CD4-positive, alpha-beta T cell treated with Interleukin-4 for 4 hours (primary cell): ENCODE measurements around the gene MIA2.
A peak's percentile ranks its signal among the peaks of the same experiment; 100 is the strongest.

Experiments
- DNase-seq: peaks from one replicate; pipeline ENCODE4 v3.0.0-alpha.2; 2020

Gene MIA2

GRCh38 chr14:39398382-39398781 is 164.7 kb downstream of the MIA2 start:
- no peak for DNase-seq

GRCh38 chr14:39406560-39406959 is 172.8 kb downstream of the MIA2 start:
- no peak for DNase-seq

DNA sequence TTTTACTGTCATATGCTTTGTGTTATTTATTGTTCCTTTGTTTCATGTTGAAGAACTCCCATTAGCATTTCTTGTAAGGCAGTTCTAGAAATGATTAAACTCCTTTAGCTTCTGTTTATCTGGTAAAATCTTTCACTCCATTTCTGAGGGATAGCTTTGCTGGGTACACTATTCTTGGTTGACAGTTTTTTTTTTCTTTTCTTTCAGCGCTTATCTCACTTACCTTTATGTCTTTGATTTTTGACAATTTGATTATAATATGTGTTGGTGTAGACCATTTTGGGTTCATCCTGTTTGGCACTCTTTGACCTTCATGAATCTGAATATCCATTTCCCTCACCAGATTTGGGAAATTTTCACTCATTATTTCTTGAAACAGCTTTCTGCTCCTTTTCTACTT is 182.4 kb downstream of the MIA2 start:
- DNase-seq = no peak

- DNase-seq = no peak
Observed at GRCh38 chr14:39417014-39417413, 183.3 kb downstream of the MIA2 start.

GRCh38 chr14:39419272-39419671 is 185.6 kb downstream of the MIA2 start:
- no peak for DNase-seq

- no peak for DNase-seq
Observed at GRCh38 chr14:39422243-39422642, 188.5 kb downstream of the MIA2 start.

- DNase-seq = no peak
Observed at GRCh38 chr14:39423793-39424192, 190.1 kb downstream of the MIA2 start.

DNA sequence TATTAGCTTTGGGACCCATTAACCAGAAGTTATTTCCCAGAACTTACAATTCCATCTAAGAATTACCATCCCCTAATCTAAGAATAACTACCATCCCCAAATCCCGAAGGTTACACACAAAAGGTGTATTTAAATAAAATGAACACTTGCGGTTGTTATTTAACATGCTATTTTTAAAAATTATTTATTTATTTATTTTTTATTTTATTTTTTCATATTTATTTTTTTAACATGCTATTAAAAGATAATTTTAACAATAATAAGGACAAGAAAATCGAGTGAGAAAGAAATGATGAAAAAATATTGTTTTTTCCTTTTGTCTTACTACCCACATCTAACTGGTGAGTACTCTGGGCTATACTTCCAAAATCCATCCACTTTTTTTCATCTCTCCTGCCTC is 192.2 kb downstream of the MIA2 start:
- DNase-seq = no peak

- DNase-seq = peak; percentile 17
Observed at GRCh38 chr14:39426605-39427004, 192.9 kb downstream of the MIA2 start.

DNA sequence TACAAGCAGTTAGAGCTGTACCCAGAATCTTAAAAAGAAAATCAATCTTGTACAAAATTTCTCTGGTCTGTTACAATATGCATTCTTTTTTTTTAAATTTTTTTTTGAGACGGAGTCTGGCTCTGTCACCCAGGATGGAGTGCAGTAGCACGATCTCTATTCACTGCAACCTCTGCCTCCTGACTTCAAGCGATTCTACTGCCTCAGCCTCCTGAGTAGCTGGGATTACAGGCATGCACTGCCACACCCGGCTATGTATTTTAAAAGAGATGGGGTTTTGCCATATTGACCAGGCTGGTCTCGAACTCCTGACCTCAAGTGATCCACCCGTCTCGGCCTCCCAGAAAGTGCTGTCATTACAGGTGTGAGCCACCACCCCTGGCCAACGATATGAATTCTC is 194.4 kb downstream of the MIA2 start:
- DNase-seq = no peak

- no peak for DNase-seq
Observed at GRCh38 chr14:39430762-39431415, 197.2 kb downstream of the MIA2 start.

- DNase-seq = peak; percentile 36
Observed at GRCh38 chr14:39431416-39432178, 197.9 kb downstream of the MIA2 start.

DNA sequence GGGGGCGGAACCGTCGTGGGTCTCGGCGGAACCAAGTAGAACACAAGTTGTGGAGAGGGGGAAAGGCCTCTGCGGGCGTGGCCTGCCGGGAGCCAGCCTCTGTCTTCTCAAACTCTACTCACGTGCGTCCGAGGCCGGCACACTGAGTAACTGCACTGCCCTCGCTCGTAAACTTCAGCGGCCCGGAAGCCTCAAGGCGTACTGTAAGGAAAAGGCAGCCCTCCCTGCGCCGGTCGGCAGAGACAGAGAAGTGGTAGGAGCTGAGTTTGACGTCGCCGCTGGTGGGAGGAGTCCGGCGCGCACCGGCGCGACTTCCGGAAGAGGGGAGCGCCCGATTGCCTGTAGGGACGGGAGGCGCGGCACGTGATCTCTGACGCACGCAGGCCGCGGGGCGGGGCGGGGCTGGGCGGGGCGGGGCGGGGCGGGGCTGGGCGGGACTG is 198.5 kb downstream of the MIA2 start, which contains the start of gene FBXO33:
Gene FBXO33 (minus strand): TSS at position 255 of the 440 bp plus-strand sequence. CDS start 271 bp downstream, outside the sequence.
- peak; percentile 97 for DNase-seq

- DNase-seq = peak; percentile 71
Observed at GRCh38 chr14:39432619-39433451, 199.1 kb downstream of the MIA2 start.

- no peak for DNase-seq
Observed at GRCh38 chr14:39433452-39433813, 199.7 kb downstream of the MIA2 start.

DNA sequence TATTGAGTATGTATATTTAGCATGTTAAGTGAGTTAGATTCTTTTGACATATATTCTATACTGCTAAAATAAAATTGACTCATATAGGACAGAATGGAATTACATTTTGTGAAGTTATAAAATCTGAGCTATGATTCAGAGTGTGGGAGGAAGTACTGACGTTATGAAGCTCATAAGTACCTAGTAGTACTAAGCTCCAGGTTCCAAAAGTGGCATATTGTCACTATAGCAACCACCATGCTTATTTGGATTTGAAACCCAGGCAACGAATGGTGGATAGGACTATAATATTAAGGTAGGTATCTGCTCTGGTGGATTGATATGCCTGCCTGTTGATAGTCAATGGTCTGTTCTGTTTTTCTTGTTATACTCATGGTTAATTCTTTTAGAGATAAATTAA is 200.7 kb downstream of the MIA2 start:
- DNase-seq = peak; percentile 33

DNA sequence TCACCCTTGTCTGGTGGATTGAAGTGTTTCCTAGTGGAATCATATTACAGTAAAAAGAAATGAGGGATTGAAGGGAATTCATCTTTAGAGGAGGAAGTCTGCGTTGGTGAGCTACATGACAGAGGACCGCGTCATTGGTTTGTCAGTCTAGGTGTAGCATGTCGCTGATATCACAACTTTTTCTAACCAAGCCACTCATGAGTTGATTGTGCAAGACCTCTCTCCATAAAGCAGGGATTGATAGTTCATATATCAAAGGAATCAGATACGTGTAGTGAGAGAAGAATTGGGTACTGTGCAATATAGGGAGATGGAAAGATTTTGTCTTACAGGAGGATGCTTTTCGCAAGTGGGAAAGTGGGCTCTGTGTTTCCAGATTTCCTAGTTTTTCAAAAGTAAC is 201.5 kb downstream of the MIA2 start:
- DNase-seq = no peak
